Epithelial cell of prostate (primary cell): ENCODE measurements around the gene CPLX3.
A peak's percentile ranks its signal among the peaks of the same experiment; 100 is the strongest.
"Not testable (repeated sequence)": the region's sequence is repeated elsewhere in the genome, so short reads cannot be mapped to it uniquely, and the experiment has no call there.

Experiments used
- DNase-seq: peaks from one replicate; pipeline ENCODE4 v3.0.0-alpha.2; 2011; ENCODE audit warnings: low read depth, low spot score
- H3K27ac ChIP-seq: fragments of 450-650 bp; 2 replicates; pipeline ENCODE4 v1.5.1; 2017; ENCODE audit warnings: mild to moderate bottlenecking

Gene CPLX3, protein sequence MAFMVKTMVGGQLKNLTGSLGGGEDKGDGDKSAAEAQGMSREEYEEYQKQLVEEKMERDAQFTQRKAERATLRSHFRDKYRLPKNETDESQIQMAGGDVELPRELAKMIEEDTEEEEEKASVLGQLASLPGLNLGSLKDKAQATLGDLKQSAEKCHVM

GRCh38 chr15:74826364-74826819 lies at the start of gene CPLX3:
Gene CPLX3 (plus strand): TSS chr15:74826627. CDS start chr15:74826704, 77 bp downstream.
- DNase-seq: no peak
- H3K27ac ChIP-seq: no peak within 1 kb of the TSS

DNA sequence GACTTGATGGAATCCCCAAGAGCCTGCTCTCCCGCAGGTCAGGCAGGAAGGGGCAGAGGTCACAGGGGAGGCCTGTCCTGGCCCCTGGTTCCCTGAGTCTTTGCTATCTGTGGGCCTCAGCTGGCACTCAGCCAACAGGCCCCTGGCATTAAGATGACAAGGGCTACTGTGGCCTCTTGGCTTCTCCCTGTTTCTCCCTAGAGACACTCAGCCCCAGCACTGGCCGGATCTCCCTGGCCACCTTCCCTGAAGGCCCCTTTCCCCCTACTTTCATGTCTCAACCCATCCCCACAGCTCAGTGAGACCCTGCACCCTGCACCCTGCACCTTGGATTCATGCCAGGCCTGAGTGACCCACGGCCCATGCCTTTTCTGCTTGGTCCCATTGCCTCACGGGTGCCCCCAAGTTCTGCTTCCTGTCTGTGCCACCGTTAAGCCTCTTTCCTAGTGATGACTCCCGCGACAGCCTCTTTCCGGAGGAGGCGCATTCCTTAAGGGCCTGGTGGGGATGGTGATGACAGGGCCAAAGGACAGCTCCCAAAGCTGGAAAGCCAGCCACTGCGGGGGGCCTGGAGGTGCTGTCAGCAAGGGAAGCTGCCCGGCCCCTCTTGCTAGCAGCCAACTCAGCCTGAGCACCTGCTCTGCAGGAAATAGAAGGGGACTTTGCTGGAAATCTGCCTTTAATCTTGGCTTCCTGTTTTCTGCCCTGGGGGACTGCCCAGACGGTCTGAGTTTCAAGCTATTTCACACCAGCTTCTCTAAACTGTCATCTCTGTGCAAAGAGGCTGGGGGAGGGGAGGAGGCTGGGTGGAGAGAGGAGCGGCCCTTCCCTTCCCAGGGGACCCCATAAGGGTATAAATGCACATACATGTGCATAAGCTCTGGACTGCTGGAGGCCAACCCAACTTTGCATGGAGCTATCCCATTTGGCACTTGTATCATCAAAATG lies 49.3 kb upstream of the CPLX3 start:
- DNase-seq: no peak
- H3K27ac ChIP-seq: no peak overlapping the region

DNA sequence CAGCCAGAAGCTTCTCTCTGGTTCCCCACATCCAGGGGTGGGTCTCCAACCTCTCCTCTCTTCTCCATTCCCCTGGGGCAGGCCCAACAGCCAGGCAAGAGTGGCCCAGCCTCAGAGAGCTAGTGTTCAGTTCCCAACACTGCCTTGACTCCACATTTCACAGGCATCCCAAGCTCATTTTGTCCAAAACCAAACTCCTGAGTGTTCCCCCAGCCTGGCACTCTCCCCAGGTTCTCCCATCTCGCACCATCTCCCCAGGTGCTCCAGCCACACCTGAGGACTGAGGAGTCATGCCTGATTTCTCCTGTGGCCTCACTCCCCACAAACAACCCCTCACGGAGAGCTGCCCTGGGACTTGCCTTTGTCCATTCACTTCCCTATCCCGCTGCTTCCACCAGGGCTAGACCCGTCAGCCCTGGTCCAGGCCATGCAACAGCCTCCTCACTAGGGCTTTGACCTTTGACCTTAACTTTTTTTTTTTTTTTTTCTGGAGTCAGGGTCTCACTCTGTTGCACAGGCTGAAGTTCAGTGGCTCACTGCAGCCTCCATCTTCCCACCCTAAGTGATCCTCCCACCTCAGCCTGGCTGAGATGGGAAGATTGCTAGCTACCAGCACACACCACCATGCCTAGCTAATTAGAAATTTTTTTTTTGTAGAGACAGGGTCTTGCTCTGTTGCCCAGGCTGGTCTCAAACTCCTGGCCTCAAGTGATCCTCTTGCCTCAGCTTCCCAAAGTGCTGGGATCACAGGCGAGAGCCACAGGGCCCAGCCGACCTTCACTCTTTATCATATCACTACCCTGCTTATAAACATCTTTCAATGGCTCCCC lies 48.4 kb upstream of the CPLX3 start:
- H3K27ac ChIP-seq: no peak overlapping the region
- DNase-seq: no peak

- no peak overlapping the region for H3K27ac ChIP-seq
These were observed 47.8 kb upstream of the CPLX3 start for GRCh38 chr15:74778599-74778970.

DNA sequence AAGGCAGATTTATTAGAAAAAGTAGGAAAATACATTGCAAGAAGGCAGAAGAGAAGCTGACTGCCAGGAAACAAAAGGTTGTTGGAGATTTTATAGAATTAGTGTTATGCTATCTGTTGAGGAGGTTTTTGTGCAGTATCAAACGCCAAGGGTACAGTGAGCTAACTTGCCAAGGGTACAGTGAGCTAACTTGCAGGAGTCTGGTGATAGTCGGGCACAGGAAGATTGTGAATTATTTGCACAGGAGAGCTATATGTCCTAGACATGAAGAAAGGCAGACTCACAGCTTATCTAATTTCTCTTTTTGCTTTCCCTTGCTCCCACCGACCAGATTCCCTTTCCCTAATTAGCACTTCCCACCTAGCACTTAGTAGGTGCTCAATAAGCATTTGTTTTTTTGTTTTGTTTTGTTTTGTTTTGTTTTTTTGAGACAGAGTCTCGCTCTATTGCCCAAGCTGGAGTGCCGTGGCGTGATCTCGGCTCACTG lies 47.2 kb upstream of the CPLX3 start:
- no peak for DNase-seq
- no peak overlapping the region for H3K27ac ChIP-seq

More at GRCh38 chr15:74778599-74778970, 47.8 kb upstream of the CPLX3 start:
- no peak for DNase-seq

DNA sequence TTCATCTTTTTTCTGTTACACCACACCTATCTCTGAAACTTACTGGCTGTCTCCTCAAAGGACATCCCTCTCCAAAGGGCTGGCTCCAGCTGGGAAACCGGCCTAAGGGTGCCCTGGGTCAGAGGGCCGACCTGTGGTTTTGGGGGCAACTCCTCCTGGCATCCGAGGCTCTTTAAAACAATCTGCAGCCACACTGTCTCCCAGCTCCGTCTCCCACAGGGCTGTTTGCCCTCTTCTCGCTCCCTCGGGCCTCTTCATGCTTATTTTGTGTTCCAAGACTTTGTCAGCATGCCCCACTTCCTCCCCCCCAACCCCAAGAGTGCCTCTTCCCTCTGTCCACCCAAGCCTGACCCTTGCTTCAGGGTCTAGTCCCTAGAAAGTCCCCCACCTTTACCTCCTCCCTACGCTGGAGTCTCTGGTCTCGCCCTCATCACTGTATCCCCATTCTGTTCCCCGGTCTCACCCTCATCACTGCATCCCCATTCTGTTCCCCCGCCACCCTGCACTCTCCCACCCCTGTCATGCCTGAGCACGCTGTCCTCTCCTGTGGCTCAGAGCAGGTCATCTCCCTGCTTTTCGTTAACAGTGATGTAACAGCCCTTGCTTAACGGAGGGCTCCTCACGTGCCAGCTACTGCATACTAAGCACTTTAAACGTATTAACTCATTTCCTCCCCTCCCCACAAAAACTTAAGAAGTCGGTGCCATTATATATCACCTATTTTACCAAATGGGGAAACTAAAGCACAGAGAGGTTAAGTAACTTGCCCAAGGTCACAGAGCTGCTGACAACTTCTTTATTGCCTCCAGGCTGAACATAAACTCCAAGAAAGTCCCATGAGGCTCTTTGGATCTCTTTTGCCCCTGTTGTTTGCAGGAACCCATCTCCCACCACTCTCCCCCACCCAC lies 45.6 kb upstream of the CPLX3 start:
- DNase-seq: no peak
- H3K27ac ChIP-seq: no peak overlapping the region

- peak within 1 kb of the TSS; percentile 68 for H3K27ac ChIP-seq
- DNase-seq: no peak
These were observed 44.8 kb upstream of the CPLX3 start, which contains the start of gene CSK for GRCh38 chr15:74781431-74782258. Gene CSK (plus strand): TSS chr15:74782080. CDS start chr15:74798298, 16,218 bp downstream.

- peak overlapping the region; percentile 68 for H3K27ac ChIP-seq
- no peak for DNase-seq
These were observed 44.0 kb upstream of the CPLX3 start for GRCh38 chr15:74782259-74783071.

- DNase-seq: no peak
- H3K27ac ChIP-seq: peak overlapping the region; percentile 68
These were observed 43.2 kb upstream of the CPLX3 start for GRCh38 chr15:74783072-74783807.

DNA sequence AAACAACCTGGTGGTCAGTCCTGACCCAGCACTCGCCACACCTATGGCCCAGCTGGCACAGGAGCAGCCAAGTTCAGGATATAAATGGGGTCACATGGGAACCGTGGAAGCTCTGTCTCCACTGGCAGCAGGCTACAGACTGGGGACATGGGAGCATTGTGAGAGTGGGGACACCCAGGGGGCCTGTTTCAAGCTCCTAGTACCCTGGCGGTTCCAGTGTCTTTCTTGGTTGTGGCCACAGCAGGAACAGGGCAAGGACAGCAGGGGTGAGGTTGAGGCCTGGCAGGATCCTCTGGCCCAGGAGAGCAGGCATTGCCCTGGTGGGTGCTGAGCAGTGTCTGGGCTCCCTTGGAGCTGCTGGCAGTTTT lies 42.6 kb upstream of the CPLX3 start:
- no peak for DNase-seq

GRCh38 chr15:74784426-74785193 lies 41.8 kb upstream of the CPLX3 start:
- H3K27ac ChIP-seq: no peak overlapping the region

More for the DNA sequence above, 42.6 kb upstream of the CPLX3 start:
- no peak overlapping the region for H3K27ac ChIP-seq

GRCh38 chr15:74785194-74786032 lies 41.0 kb upstream of the CPLX3 start:
- no peak for DNase-seq
- no peak overlapping the region for H3K27ac ChIP-seq

More at GRCh38 chr15:74784426-74785193, 41.8 kb upstream of the CPLX3 start:
- no peak for DNase-seq

GRCh38 chr15:74786081-74786480 lies 40.3 kb upstream of the CPLX3 start:
- DNase-seq: not testable (repeated sequence)
- peak overlapping the region; percentile 45 for H3K27ac ChIP-seq

DNA sequence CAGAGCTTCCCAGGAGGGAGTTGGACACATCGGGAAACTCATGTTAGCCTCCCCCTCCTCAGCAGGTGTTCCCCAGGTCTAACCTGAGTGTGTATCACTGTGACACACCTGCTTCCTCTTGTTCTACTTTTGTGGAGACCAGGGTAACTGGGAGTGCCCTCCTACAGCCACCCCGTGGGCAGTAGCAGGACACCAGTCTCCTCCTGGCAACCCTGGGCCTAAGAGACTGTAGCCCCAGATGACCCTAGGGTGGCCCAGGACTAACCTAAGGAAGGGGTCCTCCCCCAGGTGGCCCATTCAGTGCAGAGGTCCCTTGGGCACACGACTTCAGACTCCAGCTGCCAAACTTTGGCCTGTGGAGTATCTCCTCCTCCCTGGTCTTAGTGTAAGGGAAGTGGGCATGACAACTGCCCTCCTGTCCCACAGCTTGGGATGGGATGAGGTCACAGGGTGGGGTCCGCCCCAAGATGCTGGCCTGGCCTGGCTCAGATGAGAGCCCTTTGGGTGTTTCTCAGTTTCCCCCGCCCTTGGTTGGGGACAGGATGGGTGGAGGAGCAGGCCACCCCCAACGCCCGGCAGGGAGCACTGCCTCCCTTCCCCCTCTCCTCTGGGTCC lies 39.8 kb upstream of the CPLX3 start:
- no peak for DNase-seq
- H3K27ac ChIP-seq: peak overlapping the region; percentile 45
